ENCODE data around the gene FLNA.

Gene FLNA

GRCh38 chrX:154384284-154384892 lies 10.0 kb upstream of the FLNA start:
- Histone ChIP-seq H3K4me3 (ENCODE audit: low read depth in 1 of 2, low read length in 1 of 2) (no peak overlapping the region), H3K27ac (peak overlapping the region; percentile 57), H3K9me3 (no peaks in the 10 kb centered on the region), H3K36me3 (no peaks in the 10 kb centered on the region), H3K27me3 (no peaks in the 10 kb centered on the region), H3K4me1 (ENCODE audit: control insufficient read depth in 1 of 2, insufficient read depth in 1 of 2, low read depth in 1 of 2, low read length in 1 of 2) (peaks cover 11 to 14% of the 10 kb centered on the region in 2 experiments)
- no peak for TF ChIP-seq CTCF (IDR thresholded peaks at IDR 0.05)

- H3K27ac ChIP-seq: no peak overlapping the region
- no peak overlapping the region for H3K4me3 ChIP-seq (ENCODE audit: low read depth in 1 of 2, low read length in 1 of 2)
- H3K36me3 ChIP-seq: no peaks in the 10 kb centered on the region
- H3K4me1 ChIP-seq (ENCODE audit: control insufficient read depth in 1 of 2, insufficient read depth in 1 of 2, low read depth in 1 of 2, low read length in 1 of 2): peaks cover 11 to 14% of the 10 kb centered on the region in 2 experiments
- no peak for TF ChIP-seq CTCF (IDR thresholded peaks at IDR 0.05)
- no peaks in the 10 kb centered on the region for H3K27me3 ChIP-seq
- no peaks in the 10 kb centered on the region for H3K9me3 ChIP-seq
Measured at GRCh38 chrX:154383359-154384283, 9.2 kb upstream of the FLNA start.

GRCh38 chrX:154382483-154383069 lies 8.1 kb upstream of the FLNA start:
- no peaks in the 10 kb centered on the region for H3K9me3 ChIP-seq
- H3K36me3 ChIP-seq: no peaks in the 10 kb centered on the region
- H3K4me1 ChIP-seq (ENCODE audit: control insufficient read depth in 1 of 2, insufficient read depth in 1 of 2, low read depth in 1 of 2, low read length in 1 of 2): peaks cover 16 to 20% of the 10 kb centered on the region in 2 experiments
- H3K27ac ChIP-seq: no peak overlapping the region
- TF ChIP-seq CTCF (IDR thresholded peaks at IDR 0.05): no peak
- no peaks in the 10 kb centered on the region for H3K27me3 ChIP-seq
- H3K4me3 ChIP-seq (ENCODE audit: low read depth in 1 of 2, low read length in 1 of 2): no peak overlapping the region

GRCh38 chrX:154381271-154381670 lies 6.8 kb upstream of the FLNA start:
- no peak for TF ChIP-seq CTCF (IDR thresholded peaks at IDR 0.05)
- no peaks in the 10 kb centered on the region for H3K36me3 ChIP-seq

GRCh38 chrX:154380787-154381186 lies 6.4 kb upstream of the FLNA start:
- H3K36me3 ChIP-seq: no peaks in the 10 kb centered on the region
- H3K27me3 ChIP-seq: no peaks in the 10 kb centered on the region
- H3K27ac ChIP-seq: peak overlapping the region; percentile 97
- peak overlapping the region in 1 of 2 experiments; percentile 64 for H3K4me3 ChIP-seq (ENCODE audit: low read depth in 1 of 2, low read length in 1 of 2)
- no peaks in the 10 kb centered on the region for H3K9me3 ChIP-seq
- TF ChIP-seq CTCF (IDR thresholded peaks at IDR 0.05): no peak
- H3K4me1 ChIP-seq (ENCODE audit: control insufficient read depth in 1 of 2, insufficient read depth in 1 of 2, low read depth in 1 of 2, low read length in 1 of 2): peaks cover 23 to 25% of the 10 kb centered on the region in 2 experiments

More at GRCh38 chrX:154381271-154381670, 6.8 kb upstream of the FLNA start:
- Histone ChIP-seq H3K9me3 (no peaks in the 10 kb centered on the region), H3K4me1 (ENCODE audit: control insufficient read depth in 1 of 2, insufficient read depth in 1 of 2, low read depth in 1 of 2, low read length in 1 of 2) (peaks cover 23 to 25% of the 10 kb centered on the region in 2 experiments), H3K27ac (peak overlapping the region; percentile 97), H3K4me3 (ENCODE audit: low read depth in 1 of 2, low read length in 1 of 2) (no peak overlapping the region), H3K27me3 (no peaks in the 10 kb centered on the region)

Data from neutrophil (primary cell).